Effector CD4-positive, alpha-beta T cell (primary cell): ENCODE measurements around the gene RARRES2.
A peak's percentile ranks its signal among the peaks of the same experiment; 100 is the strongest.

Experiments used
- DNase-seq: peaks from one replicate; pipeline ENCODE4 v3.0.0-alpha.2; 2020

The RARRES2 gene

DNA sequence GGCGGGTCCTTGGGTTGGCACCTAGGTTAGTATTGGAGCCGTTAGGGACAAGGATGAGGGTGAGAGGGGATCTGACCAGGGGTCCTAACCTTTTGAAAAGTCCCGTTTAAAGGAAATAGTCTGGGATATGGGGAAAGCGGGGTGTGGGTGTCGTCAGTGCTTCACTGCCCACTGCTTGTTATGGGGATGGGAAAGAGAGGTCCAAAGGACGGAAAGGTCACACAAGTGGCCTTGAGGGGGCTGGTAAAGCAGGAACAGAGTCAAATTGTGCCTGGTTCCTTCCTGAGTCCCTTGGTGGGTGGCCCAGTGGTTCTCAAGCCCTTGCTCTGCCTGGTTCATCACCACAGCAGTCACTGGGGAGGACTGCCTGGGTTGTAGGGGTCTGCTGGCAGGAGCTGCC lies 35.1 kb upstream of the RARRES2 start:
- DNase-seq = no peak

GRCh38 chr7:150375662-150376521 lies 34.5 kb upstream of the RARRES2 start:
- no peak for DNase-seq

DNA sequence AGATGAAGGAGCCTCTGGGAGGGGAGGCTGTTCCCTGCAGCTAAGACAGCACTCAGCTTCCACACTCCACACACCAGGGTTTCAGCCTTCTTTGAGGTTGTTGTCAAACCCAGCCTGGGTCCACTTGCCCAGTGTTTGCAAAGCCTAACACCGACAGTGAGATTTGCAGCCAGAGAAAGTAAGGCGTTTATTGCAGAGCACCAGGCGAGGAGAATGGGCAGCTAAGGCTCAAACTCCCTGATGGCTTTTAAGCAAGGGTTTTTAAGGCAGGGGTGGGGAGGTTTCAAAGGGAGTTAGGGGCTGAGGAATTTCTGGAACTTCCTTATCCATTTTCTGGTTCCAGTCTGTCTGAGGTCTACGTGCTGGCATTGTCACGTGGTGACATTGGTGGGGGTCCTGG lies 33.0 kb upstream of the RARRES2 start:
- DNase-seq = no peak

DNA sequence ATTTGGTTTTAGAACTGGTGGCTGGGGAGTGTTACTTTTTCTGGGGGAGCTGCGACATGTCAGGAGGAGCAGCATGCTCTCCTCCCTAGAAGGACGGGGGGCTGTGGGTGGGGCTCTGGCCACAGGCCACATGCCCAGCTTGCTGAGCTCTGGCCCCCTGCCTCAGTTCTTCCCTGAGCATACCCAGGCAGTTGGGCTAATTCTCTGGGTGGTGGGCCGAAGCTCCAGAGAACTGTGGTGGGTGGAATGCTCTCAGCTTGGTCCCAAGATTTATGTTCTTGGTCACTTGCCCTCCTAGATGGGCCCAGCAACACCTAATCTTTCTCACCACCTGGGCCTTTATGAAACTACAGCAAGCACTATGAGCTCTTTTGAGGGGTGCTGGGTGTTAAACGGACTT lies 32.6 kb upstream of the RARRES2 start:
- no peak for DNase-seq

- no peak for DNase-seq
Observed at GRCh38 chr7:150373049-150373801, 31.8 kb upstream of the RARRES2 start.

- no peak for DNase-seq
Observed at GRCh38 chr7:150372271-150373048, 31.0 kb upstream of the RARRES2 start.

- DNase-seq = no peak
Observed at GRCh38 chr7:150371996-150372270, 30.5 kb upstream of the RARRES2 start.

DNA sequence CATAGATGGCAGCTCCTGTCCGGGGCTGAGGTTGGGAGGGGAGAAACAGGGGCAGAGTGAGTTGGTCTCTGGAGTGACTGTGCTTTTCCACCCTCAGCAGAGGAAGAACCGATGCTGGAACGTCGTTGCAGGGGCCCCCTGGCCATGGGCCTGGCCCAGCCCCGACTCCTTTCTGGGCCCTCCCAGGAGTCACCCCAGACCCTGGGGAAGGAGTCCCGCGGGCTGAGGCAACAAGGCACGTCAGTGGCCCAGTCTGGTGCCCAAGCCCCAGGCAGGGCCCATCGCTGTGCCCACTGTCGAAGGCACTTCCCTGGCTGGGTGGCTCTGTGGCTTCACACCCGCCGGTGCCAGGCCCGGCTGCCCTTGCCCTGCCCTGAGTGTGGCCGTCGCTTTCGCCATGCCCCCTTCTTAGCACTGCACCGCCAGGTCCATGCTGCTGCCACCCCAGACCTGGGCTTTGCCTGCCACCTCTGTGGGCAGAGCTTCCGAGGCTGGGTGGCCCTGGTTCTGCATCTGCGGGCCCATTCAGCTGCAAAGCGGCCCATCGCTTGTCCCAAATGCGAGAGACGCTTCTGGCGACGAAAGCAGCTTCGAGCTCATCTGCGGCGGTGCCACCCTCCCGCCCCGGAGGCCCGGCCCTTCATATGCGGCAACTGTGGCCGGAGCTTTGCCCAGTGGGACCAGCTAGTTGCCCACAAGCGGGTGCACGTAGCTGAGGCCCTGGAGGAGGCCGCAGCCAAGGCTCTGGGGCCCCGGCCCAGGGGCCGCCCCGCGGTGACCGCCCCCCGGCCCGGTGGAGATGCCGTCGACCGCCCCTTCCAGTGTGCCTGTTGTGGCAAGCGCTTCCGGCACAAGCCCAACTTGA lies 29.9 kb upstream of the RARRES2 start:
- no peak for DNase-seq

- no peak for DNase-seq
Observed at GRCh38 chr7:150370612-150371071, 29.2 kb upstream of the RARRES2 start.

- DNase-seq = no peak
Observed at GRCh38 chr7:150369748-150370501, 28.5 kb upstream of the RARRES2 start.

GRCh38 chr7:150368884-150369747 lies 27.7 kb upstream of the RARRES2 start:
- peak; percentile 45 for DNase-seq

GRCh38 chr7:150368096-150368883 lies 26.9 kb upstream of the RARRES2 start, which contains the start of gene REPIN1:
Gene REPIN1, plus strand, starts transcription at chr7:150368822. Its CDS starts 890 bp downstream, at chr7:150369712.
- peak; percentile 77 for DNase-seq

DNA sequence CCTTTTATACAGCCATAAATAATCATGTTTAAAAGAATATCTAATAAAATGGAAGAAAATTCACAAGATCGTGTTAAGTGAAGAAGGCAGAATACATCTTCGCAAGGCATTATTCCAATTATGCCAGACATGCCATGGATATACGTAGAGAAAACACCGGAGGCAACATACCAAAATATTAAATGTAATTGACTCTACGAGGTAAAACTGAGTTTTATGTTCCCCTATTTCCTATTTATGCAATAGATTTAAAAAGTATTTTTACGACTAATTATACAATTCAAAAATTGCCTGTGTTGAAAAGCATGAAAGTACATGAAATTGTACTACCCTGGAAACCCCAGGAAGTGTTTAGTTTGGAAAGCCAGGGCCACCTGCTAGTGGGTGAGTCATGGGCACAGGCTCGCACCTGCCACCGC lies 26.3 kb upstream of the RARRES2 start:
- no peak for DNase-seq

- no peak for DNase-seq
Observed at GRCh38 chr7:150365673-150366398, 24.4 kb upstream of the RARRES2 start.

- DNase-seq = no peak
Observed at GRCh38 chr7:150365194-150365593, 23.8 kb upstream of the RARRES2 start.

GRCh38 chr7:150363872-150364271 lies 22.4 kb upstream of the RARRES2 start:
- no peak for DNase-seq

DNA sequence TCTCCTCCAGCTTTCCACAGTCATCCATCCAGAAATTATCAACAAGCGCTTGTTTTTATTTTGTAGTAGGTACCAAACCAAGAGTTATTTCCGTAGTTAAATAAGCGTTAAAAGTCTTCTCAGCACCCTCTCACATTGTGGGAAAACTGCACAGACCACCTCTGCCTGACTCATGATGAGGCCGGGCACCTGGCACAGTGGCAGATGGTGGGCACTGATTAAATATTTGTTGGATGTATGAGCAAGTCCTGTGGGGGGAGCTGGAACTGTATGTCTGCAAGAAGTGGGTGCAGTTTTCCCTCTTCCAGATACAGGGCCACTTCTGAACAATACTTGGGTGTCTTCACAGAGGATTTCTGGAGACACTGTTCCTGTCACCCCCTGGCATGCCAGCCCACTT lies 21.9 kb upstream of the RARRES2 start:
- no peak for DNase-seq

DNA sequence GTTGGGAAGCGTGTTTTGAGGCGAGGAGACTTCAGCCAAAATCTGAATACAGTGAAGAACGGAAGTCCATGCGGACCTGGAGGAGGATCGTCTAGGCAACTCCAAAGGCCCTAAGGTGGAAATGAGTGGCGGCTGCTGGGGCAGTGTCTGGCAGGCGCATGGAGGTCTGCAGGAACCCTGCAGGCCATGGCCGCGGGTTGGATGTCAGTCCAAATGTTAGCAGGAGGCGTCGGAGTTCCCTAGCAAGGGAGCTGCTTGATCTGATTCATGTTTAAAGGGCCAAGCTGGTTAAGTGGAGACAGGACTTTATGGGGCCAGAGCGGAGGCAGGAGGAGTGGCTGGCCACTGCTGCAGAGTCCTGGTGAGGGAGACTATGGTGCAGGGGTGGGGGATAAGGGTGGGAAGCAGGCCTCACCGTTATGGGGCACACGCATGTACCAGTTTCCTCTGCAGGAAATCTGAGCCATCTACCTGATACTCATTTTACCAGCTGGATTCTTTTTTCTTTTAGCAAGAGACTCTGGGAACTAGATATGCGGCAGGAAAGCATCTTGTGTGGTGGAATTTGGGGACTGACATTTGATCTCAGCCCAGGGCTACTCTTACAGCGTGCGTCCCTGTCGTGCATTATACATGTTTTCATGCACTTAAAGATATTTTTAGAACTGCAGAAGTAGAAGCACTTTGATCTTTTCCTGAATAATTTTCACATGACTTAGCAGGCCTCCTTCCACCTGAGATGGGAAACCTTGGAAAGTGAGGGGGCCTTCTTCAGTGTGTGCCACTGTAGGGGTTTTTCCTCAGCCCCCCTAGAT lies 20.6 kb upstream of the RARRES2 start:
- DNase-seq = no peak
